OCI-LY7 (cell line): ENCODE results near the gene TUSC2. TPM values are rescaled to one million over a fixed set of nuclear protein-coding genes. Genes with fewer than 3 reads are reported as not detected.

ENCODE experiments used
- BruUV-seq: library from RNA; stranded (reverse); fragments of 400-500 nt; replicated peaks from 2 replicates; lab custom pipeline; 2021; lab: Mats Ljungman, UMichigan
- CTCF ChIA-PET: fragments of 300-600 bp; sonication (Branson Sonifier 250); formaldehyde crosslinking; loops from one replicate; lab custom pipeline; 2022; ENCODE audit warnings: antibody characterized with exemption; ENCODE audit not compliant: unreplicated experiment; lab: Charles Lee
- POLR2A ChIA-PET: fragments of 300-600 bp; sonication (Branson Sonifier 250); formaldehyde crosslinking; loops from one replicate; lab custom pipeline; 2022; ENCODE audit warnings: antibody characterized with exemption; lab: Charles Lee
- DNase-seq: peaks from one replicate; pipeline ENCODE4 v3.0.0-alpha.2; 2015; ENCODE audit warnings: low spot score
- H2AFZ ChIP-seq: fragments of 200-600 bp; sonication (generic), shearing (Covaris generic); 2 replicates; pipeline ENCODE4 v1.6.1; 2014; ENCODE audit warnings: mild to moderate bottlenecking, antibody characterized with exemption, low read length, moderate library complexity
- H3K27ac ChIP-seq: fragments of 200-600 bp; sonication (generic); 2 replicates; pipeline ENCODE4 v1.5.1; 2014; ENCODE audit warnings: mixed run types, low read depth, mild to moderate bottlenecking, moderate library complexity, low read length, inconsistent platforms; ENCODE audit not compliant: poor library complexity, severe bottlenecking
- H3K36me3 ChIP-seq: fragments of 200-600 bp; sonication (generic); 2 replicates; pipeline ENCODE4 v1.6.1; 2014; ENCODE audit warnings: mild to moderate bottlenecking, antibody characterized with exemption, low read length, moderate library complexity, mixed read lengths; ENCODE audit not compliant: insufficient read depth
- H3K4me1 ChIP-seq: fragments of 200-600 bp; sonication (generic); 2 replicates; pipeline ENCODE4 v1.5.1; 2014; ENCODE audit warnings: mild to moderate bottlenecking, low read length; ENCODE audit not compliant: insufficient read depth, poor library complexity, severe bottlenecking
- H3K4me2 ChIP-seq: fragments of 200-600 bp; sonication (generic); 2 replicates; pipeline ENCODE4 v1.6.1; 2014; ENCODE audit warnings: mild to moderate bottlenecking, low read length
- H3K4me3 ChIP-seq: fragments of 200-600 bp; sonication (generic); 2 replicates; pipeline ENCODE4 v1.5.1; 2014; ENCODE audit warnings: mild to moderate bottlenecking, low read depth, low read length; ENCODE audit not compliant: poor library complexity, severe bottlenecking
- H3K79me2 ChIP-seq: fragments of 200-600 bp; sonication (generic); 2 replicates; pipeline ENCODE4 v1.6.1; 2016; ENCODE audit warnings: low read depth, mild to moderate bottlenecking, low read length, moderate library complexity, mixed read lengths; ENCODE audit not compliant: insufficient read depth
- H3K9me2 ChIP-seq: fragments of 200-600 bp; sonication (generic); 2 replicates; pipeline ENCODE4 v1.6.1; 2016; ENCODE audit warnings: mild to moderate bottlenecking, low read length, mixed read lengths; ENCODE audit not compliant: insufficient read depth
- H3K9me3 ChIP-seq: fragments of 200-600 bp; sonication (generic); 2 replicates; pipeline ENCODE4 v1.6.1; 2014; ENCODE audit warnings: mild to moderate bottlenecking, mixed run types, low read length, mixed read lengths
- H4K20me1 ChIP-seq: fragments of 200-600 bp; sonication (generic); 2 replicates; pipeline ENCODE4 v1.6.1; 2014; ENCODE audit warnings: mild to moderate bottlenecking, antibody characterized with exemption, low read length, moderate library complexity, mixed read lengths; ENCODE audit not compliant: insufficient read depth
- EZH2phosphoT487 ChIP-seq: fragments of 200-600 bp; sonication (generic); IDR thresholded peaks from 2 replicates; pipeline ENCODE4 v1.6.1; 2018; ENCODE audit warnings: low read depth, borderline replicate concordance, mild to moderate bottlenecking, mixed run types, antibody characterized with exemption, low read length, moderate library complexity, mixed read lengths
- intact Hi-C: fragments of 100-400 bp; cut with micrococcal nuclease; formaldehyde crosslinking; loops from one replicate; pipeline ENCODE4 v1.10.0; 2022; ENCODE audit not compliant: unreplicated experiment
- total RNA-seq, 2 experiments: library from RNA; depleted of rRNA in 1 of 2; stranded (reverse); fragments of >200 nt in 1 of 2; shearing (Covaris generic) in 1 of 2; gene quantifications; 2 replicates each; pipeline ENCODE4 v1.2.3, GENCODE V29; 2014 to 2022
- TF ChIP-seq, protein P1 (sequence below): fragments of 200-600 bp; sonication (generic); conservative IDR thresholded peaks from 2 replicates; pipeline ENCODE4 v1.5.1; 2014; ENCODE audit warnings: mild to moderate bottlenecking, antibody characterized with exemption, low read length, moderate library complexity, mixed read lengths

The TUSC2 gene
- total RNA-seq, 2 experiments from 2014 or later, result 20.4 to 24.5 TPM

- no peak for DNase-seq
- TF ChIP-seq, protein P1, sequence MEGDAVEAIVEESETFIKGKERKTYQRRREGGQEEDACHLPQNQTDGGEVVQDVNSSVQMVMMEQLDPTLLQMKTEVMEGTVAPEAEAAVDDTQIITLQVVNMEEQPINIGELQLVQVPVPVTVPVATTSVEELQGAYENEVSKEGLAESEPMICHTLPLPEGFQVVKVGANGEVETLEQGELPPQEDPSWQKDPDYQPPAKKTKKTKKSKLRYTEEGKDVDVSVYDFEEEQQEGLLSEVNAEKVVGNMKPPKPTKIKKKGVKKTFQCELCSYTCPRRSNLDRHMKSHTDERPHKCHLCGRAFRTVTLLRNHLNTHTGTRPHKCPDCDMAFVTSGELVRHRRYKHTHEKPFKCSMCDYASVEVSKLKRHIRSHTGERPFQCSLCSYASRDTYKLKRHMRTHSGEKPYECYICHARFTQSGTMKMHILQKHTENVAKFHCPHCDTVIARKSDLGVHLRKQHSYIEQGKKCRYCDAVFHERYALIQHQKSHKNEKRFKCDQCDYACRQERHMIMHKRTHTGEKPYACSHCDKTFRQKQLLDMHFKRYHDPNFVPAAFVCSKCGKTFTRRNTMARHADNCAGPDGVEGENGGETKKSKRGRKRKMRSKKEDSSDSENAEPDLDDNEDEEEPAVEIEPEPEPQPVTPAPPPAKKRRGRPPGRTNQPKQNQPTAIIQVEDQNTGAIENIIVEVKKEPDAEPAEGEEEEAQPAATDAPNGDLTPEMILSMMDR, result no peak
- no peak for TF ChIP-seq EZH2phosphoT487
- BruUV-seq, result no TSS peak
- Histone ChIP-seq H3K36me3 (no peaks in the 10 kb centered on the region), H2AFZ (no peak overlapping the region; the same call in 1 of the 2 replicates), H3K4me2 (peak overlapping the region; percentile 91), H3K4me3 (peak overlapping the region; percentile 78), H3K9me3 (no peaks in the 10 kb centered on the region), H4K20me1 (no peaks in the 10 kb centered on the region), H3K79me2 (no peaks in the 10 kb centered on the region), H3K4me1 (peaks cover 21% of the 10 kb centered on the region), H3K27ac (no peak overlapping the region), H3K9me2 (no peaks in the 10 kb centered on the region)
- CTCF ChIA-PET, result interaction anchor here (1.5 kb wide), 1 partner anchor 39 kb away, joined by 5 read pairs; no protein-coding TSS in a partner anchor
- intact Hi-C loops, result loop anchor here (2.0 to 5.0 kb wide), 2 partner anchors 39 to 51 kb away; no protein-coding TSS in a partner anchor
- POLR2A ChIA-PET, result interaction anchor here (0.6 to 2.4 kb wide), 3 partner anchors 20 to 39 kb away, joined by 3 to 13 read pairs (median 8); no protein-coding TSS in a partner anchor
These were observed 29.9 kb downstream of the TUSC2 start for GRCh38 chr3:50297896-50298725.

GRCh38 chr3:50297384-50297775 lies 30.6 kb downstream of the TUSC2 start:
- Histone ChIP-seq H3K27ac (no peak overlapping the region), H3K4me1 (peaks cover 25% of the 10 kb centered on the region), H3K36me3 (no peaks in the 10 kb centered on the region), H3K9me3 (no peaks in the 10 kb centered on the region), H3K4me3 (no peak overlapping the region), H2AFZ (no peak overlapping the region), H3K9me2 (no peaks in the 10 kb centered on the region), H3K79me2 (no peaks in the 10 kb centered on the region), H4K20me1 (no peaks in the 10 kb centered on the region), H3K4me2 (peak overlapping the region; percentile 91; the same call in 1 of the 2 replicates)
- ChIA-PET CTCF (no interaction called here), POLR2A (no interaction called here)
- DNase-seq, result no peak
- intact Hi-C loops, result loop anchor here (5.0 kb wide), 1 partner anchor 40 kb away; no protein-coding TSS in a partner anchor
- no TSS peak for BruUV-seq
- TF ChIP-seq EZH2phosphoT487, result no peak
- TF ChIP-seq, protein P1, result no peak
